ENCODE measurements around the gene TTC12.

TTC12 gene

DNA sequence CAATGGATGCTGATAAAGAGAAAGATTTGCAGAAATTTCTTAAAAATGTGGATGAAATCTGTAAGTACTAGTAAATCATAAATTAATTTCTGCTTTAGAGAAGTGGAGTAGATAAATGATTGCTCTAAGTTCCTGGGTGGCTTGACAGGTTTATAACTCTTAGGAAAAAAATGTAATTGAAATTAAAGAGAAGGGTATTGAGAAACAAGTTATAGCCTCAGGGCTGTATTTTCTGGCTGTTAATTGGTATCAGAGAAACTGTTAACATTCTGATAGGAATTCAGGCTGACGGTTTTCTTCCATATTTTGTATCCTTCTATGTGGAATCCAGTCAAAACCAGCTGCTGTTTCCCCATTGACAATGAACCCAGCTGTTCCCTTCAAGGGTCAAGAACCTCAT lies 1.9 kb downstream of the TTC12 start:
- in situ Hi-C loops (cut with HindIII; ENCODE audit: low sequenced_read_pairs) = no loop called here
- H3K4me3 ChIP-seq (ENCODE audit: low read depth, low read length) = no peak overlapping the region
- TF ChIP-seq, protein P1, sequence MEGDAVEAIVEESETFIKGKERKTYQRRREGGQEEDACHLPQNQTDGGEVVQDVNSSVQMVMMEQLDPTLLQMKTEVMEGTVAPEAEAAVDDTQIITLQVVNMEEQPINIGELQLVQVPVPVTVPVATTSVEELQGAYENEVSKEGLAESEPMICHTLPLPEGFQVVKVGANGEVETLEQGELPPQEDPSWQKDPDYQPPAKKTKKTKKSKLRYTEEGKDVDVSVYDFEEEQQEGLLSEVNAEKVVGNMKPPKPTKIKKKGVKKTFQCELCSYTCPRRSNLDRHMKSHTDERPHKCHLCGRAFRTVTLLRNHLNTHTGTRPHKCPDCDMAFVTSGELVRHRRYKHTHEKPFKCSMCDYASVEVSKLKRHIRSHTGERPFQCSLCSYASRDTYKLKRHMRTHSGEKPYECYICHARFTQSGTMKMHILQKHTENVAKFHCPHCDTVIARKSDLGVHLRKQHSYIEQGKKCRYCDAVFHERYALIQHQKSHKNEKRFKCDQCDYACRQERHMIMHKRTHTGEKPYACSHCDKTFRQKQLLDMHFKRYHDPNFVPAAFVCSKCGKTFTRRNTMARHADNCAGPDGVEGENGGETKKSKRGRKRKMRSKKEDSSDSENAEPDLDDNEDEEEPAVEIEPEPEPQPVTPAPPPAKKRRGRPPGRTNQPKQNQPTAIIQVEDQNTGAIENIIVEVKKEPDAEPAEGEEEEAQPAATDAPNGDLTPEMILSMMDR (IDR thresholded peaks at IDR 0.05; ENCODE audit: low read depth, low read length, missing control alignments) = no peak

GRCh38 chr11:113317339-113317738 lies 3.0 kb downstream of the TTC12 start:
- no peak for DNase-seq (ENCODE audit: low read depth)
- in situ Hi-C loops (cut with HindIII; ENCODE audit: low sequenced_read_pairs) = no loop called here
- TF ChIP-seq, protein P1 (IDR thresholded peaks at IDR 0.05; ENCODE audit: low read depth, low read length, missing control alignments) = no peak
- H3K4me3 ChIP-seq (ENCODE audit: low read depth, low read length) = no peak overlapping the region

More for the DNA sequence above, 1.9 kb downstream of the TTC12 start:
- no peak for DNase-seq (ENCODE audit: low read depth)

GRCh38 chr11:113319085-113319484 lies 4.7 kb downstream of the TTC12 start:
- H3K4me3 ChIP-seq (ENCODE audit: low read depth, low read length) = no peak overlapping the region
- TF ChIP-seq, protein P1 (IDR thresholded peaks at IDR 0.05; ENCODE audit: low read depth, low read length, missing control alignments) = no peak
- DNase-seq (ENCODE audit: low read depth) = no peak
- in situ Hi-C loops (cut with HindIII; ENCODE audit: low sequenced_read_pairs) = no loop called here

DNA sequence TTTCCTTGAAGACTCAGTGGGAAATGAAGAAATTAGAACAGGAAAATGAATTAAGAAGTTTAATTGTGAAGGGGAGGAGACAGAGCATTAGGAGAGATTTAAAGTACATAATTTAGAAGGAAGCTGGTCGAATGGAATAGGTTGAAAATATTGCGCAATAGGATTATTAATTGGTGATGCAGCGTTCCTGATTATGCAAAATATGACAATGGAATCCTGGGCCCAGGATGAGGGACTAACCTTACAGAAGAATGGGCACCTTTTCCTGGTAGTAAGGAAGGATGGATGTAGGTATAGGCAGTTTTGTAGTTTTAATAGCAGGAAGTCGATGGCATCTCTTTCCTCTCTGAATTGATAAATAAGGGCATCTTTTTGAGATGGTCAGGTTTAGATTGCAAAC lies 7.8 kb downstream of the TTC12 start:
- H3K4me3 ChIP-seq (ENCODE audit: low read depth, low read length) = no peak overlapping the region
- DNase-seq (ENCODE audit: low read depth) = no peak
- in situ Hi-C loops (cut with HindIII; ENCODE audit: low sequenced_read_pairs) = no loop called here
- TF ChIP-seq, protein P1 (IDR thresholded peaks at IDR 0.05; ENCODE audit: low read depth, low read length, missing control alignments) = no peak

DNA sequence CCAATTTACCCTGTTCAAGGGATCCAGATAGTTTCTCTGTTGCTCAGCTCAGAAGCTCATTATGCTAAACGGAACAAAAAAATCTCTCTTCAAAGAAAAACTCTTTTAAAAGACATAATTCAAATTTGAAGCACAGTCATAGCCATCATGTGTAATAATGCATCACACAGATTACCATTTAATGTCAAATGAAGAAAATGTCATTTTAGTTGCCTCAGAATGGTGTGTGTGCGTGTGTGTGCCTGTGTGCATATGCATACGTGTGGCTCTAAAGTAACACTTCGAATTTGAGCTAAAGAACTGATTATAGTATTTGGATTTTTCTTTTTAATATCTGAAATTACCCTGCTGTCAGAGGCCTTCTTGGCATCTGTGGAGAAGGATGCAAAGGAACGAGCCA lies 9.9 kb downstream of the TTC12 start:
- in situ Hi-C loops (cut with HindIII; ENCODE audit: low sequenced_read_pairs) = no loop called here
- TF ChIP-seq, protein P1 (IDR thresholded peaks at IDR 0.05; ENCODE audit: low read depth, low read length, missing control alignments) = no peak
- no peak for DNase-seq (ENCODE audit: low read depth)
- no peak overlapping the region for H3K4me3 ChIP-seq (ENCODE audit: low read depth, low read length)

DNA sequence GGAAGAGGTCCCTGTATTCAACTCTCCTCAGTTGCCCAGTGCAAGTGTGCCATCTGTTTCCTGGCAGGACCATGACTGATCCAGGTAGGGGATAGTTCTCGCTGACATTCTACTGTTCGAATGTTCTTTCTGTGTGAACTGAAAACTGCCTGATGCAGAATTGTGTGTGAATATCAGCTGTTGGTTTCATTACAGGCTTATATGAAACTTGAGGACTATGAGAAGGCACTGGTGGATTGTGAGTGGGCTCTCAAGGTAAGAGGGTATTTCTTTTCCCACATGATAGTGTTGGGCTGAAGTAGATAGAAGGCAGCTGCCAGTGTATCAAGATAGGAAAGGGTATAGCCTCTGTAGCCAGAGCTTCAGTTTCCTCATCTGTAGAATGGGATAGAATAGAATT lies 15.3 kb downstream of the TTC12 start:
- no peak overlapping the region for H3K4me3 ChIP-seq (ENCODE audit: low read depth, low read length)
- TF ChIP-seq, protein P1 (IDR thresholded peaks at IDR 0.05; ENCODE audit: low read depth, low read length, missing control alignments) = no peak
- DNase-seq (ENCODE audit: low read depth) = no peak
- in situ Hi-C loops (cut with HindIII; ENCODE audit: low sequenced_read_pairs) = loop anchor here (5.0 to 25.0 kb wide), 2 partner anchors 88 to 183 kb away; no protein-coding TSS in a partner anchor

DNA sequence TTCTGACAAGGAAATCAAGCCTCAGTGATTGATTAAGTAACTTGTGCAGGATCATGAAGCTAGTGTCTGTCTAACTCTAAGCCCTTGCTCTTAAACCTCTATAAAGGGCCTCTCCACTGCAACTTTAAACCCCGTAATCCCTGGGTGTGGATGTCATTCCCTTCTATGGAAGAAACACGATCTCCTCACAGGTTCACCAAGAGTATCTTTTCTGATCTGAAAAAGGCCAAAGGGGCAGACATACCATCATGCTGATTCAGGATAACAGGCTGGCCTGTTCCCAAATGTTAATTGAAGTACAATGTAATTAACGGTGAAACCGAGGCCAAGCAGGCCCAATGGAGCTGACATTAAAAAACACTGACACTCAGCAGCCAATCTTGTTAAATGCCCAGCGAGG lies 17.1 kb downstream of the TTC12 start:
- in situ Hi-C loops (cut with HindIII; ENCODE audit: low sequenced_read_pairs) = loop anchor here (5.0 to 25.0 kb wide), 2 partner anchors 86 to 181 kb away; no protein-coding TSS in a partner anchor
- DNase-seq (ENCODE audit: low read depth) = no peak
- H3K4me3 ChIP-seq (ENCODE audit: low read depth, low read length) = no peak overlapping the region
- TF ChIP-seq, protein P1 (IDR thresholded peaks at IDR 0.05; ENCODE audit: low read depth, low read length, missing control alignments) = no peak
